ENCODE results near the gene GCN1. TPM values are rescaled to one million over a fixed set of nuclear protein-coding genes. Genes with fewer than 3 reads are reported as not detected.
A peak's percentile ranks its signal among the peaks of the same experiment; 100 is the strongest.

GCN1 gene
- total and polyA plus RNA-seq, 10 donors, result 10.4 to 131 (median 95.5) TPM

GRCh38 chr12:120098756-120099470 lies 95.6 kb downstream of the GCN1 start:
- Histone ChIP-seq H3K9me3 (no peaks in the 10 kb centered on the region), H3K4me1 (peaks cover 22 to 44% (median 37%) of the 10 kb centered on the region in 6 donors), H3K4me3 (no peak overlapping the region), H3K27me3 (replicated peaks in 1 of 7) (no peaks in the 10 kb centered on the region), H3K36me3 (peaks cover 0 to 100% (median 84%) of the 10 kb centered on the region in 6 donors), H3K27ac (no peak overlapping the region)
- no peak for DNase-seq
- TF ChIP-seq POLR2A (IDR thresholded peaks at IDR 0.05), result no peak
- peak in 1 of 3 donors; percentile 17 for TF ChIP-seq POLR2AphosphoS5 (IDR thresholded peaks at IDR 0.05)
- WGBS, 5 donors, result 94 to 97% (median 95%) methylated on average over 31 to 36 of the region's 36 CpGs
- intact Hi-C loops (cut with DNase I; ENCODE audit: low total_unique reads), result no loop called here

GRCh38 chr12:120096671-120097202 lies 97.8 kb downstream of the GCN1 start:
- no peak overlapping the region for H3K27ac ChIP-seq
- H3K27me3 ChIP-seq (replicated peaks in 1 of 7), result no peaks in the 10 kb centered on the region
- H3K36me3 ChIP-seq, result peaks cover 0 to 100% (median 82%) of the 10 kb centered on the region in 6 donors
- H3K9me3 ChIP-seq, result no peaks in the 10 kb centered on the region
- intact Hi-C loops (cut with DNase I; ENCODE audit: low total_unique reads), result no loop called here
- TF ChIP-seq POLR2A (IDR thresholded peaks at IDR 0.05) (no peak), POLR2AphosphoS5 (IDR thresholded peaks at IDR 0.05) (peak in 1 of 3 donors; percentile 56), CTCF (IDR thresholded peaks at IDR 0.05 in 8 of 11, conservative IDR thresholded peaks at IDR 0.05 in 3 of 11) (no peak)
- DNase-seq, result no peak
- 93 to 96% (median 93%) methylated on average over 34 of the region's 34 CpGs for WGBS, 5 donors
- H3K4me3 ChIP-seq, result no peak overlapping the region
- H3K4me1 ChIP-seq, result peaks cover 14 to 23% (median 19%) of the 10 kb centered on the region in 6 donors

GRCh38 chr12:120095736-120096135 lies 98.8 kb downstream of the GCN1 start:
- H3K4me3 ChIP-seq, result no peak overlapping the region
- H3K27ac ChIP-seq, result no peak overlapping the region
- peaks cover 0 to 100% (median 82%) of the 10 kb centered on the region in 6 donors for H3K36me3 ChIP-seq
- no peak for DNase-seq
- 71 to 95% (median 84%) methylated on average over 5 to 8 of the region's 8 CpGs for WGBS, 5 donors
- no peaks in the 10 kb centered on the region for H3K27me3 ChIP-seq (replicated peaks in 1 of 7)
- H3K9me3 ChIP-seq, result no peaks in the 10 kb centered on the region
- intact Hi-C loops (cut with DNase I; ENCODE audit: low total_unique reads), result no loop called here
- H3K4me1 ChIP-seq, result peaks cover 4 to 13% (median 9%) of the 10 kb centered on the region in 6 donors
- TF ChIP-seq POLR2A (IDR thresholded peaks at IDR 0.05), result no peak
- TF ChIP-seq CTCF (IDR thresholded peaks at IDR 0.05 in 8 of 11, conservative IDR thresholded peaks at IDR 0.05 in 3 of 11), result no peak
- TF ChIP-seq POLR2AphosphoS5 (IDR thresholded peaks at IDR 0.05), result no peak

GRCh38 chr12:120095331-120095730 lies 99.2 kb downstream of the GCN1 start:
- H3K27me3 ChIP-seq (replicated peaks in 1 of 7), result no peaks in the 10 kb centered on the region
- peaks cover 0 to 100% (median 78%) of the 10 kb centered on the region in 6 donors for H3K36me3 ChIP-seq
- intact Hi-C loops (cut with DNase I; ENCODE audit: low total_unique reads), result no loop called here
- no peak for TF ChIP-seq CTCF (IDR thresholded peaks at IDR 0.05 in 8 of 11, conservative IDR thresholded peaks at IDR 0.05 in 3 of 11)
- no peak for TF ChIP-seq POLR2AphosphoS5 (IDR thresholded peaks at IDR 0.05)
- no peak for TF ChIP-seq POLR2A (IDR thresholded peaks at IDR 0.05)
- peaks cover 0 to 9% (median 5%) of the 10 kb centered on the region in 6 donors for H3K4me1 ChIP-seq
- H3K4me3 ChIP-seq, result no peak overlapping the region
- H3K27ac ChIP-seq, result no peak overlapping the region
- H3K9me3 ChIP-seq, result no peaks in the 10 kb centered on the region
- 88 to 97% (median 95%) methylated on average over 7 to 13 of the region's 13 CpGs for WGBS, 5 donors
- DNase-seq, result no peak

Measured in spleen (tissue), 11 donors.